RWPE1 (cell line): Measurements from ENCODE around the gene KLHL20.
"Not testable (repeated sequence)": the region's sequence is repeated elsewhere in the genome, so short reads cannot be mapped to it uniquely, and the experiment has no call there.

Experiments
- CTCF ChIA-PET: fragments of 350-600 bp; sonication (Branson Sonifier 250); formaldehyde crosslinking; extraction: SDS; loops from one replicate; lab custom pipeline; 2021; lab: Yijun Ruan, JAX
- POLR2A ChIA-PET: fragments of 400-600 bp; formaldehyde crosslinking; extraction: SDS; loops from one replicate; lab custom pipeline; 2020; ENCODE audit warnings: antibody characterized with exemption; ENCODE audit not compliant: low non-redundant PET; lab: Yijun Ruan, JAX
- DNase-seq: peaks from one replicate; pipeline ENCODE4 v3.0.0; 2012; ENCODE audit warnings: low spot score
- H3K27ac ChIP-seq: fragments of 450-650 bp; 2 replicates; pipeline ENCODE4 v1.5.1; 2017
- CTCF ChIP-seq: fragments of 450-650 bp; conservative IDR thresholded peaks from 2 replicates; pipeline ENCODE4 v1.5.1; 2017; ENCODE audit warnings: low read depth, mild to moderate bottlenecking

The KLHL20 gene

DNA sequence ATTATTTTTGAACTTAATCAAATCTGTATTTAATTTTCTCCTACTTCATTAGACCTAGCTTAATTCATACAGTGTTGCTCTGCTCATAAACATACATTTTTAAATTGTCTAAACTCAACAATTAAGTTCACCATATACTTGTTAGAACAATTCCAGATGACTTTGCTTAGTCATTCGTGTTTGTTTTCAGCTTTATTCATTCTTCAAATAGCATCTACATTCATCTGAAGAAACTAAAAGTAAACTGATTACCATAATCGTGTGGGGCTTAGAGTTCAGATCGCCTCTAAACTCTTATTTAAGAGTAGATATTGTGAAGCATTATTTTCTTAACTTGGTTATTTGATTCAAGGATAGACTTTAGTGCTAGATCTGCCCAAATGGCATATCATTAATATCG is 34.4 kb downstream of the KLHL20 start:
- ChIA-PET POLR2A (no interaction called here), CTCF (interaction anchor here (0.6 to 1.0 kb wide), 2 partner anchors 15 to 150 kb away, joined by 3 to 6 read pairs; no protein-coding TSS in a partner anchor)
- H3K27ac ChIP-seq: no peak overlapping the region
- no peak for TF ChIP-seq CTCF
- no peak for DNase-seq

GRCh38 chr1:173753830-173754229 is 39.0 kb downstream of the KLHL20 start:
- no peak for TF ChIP-seq CTCF
- no peak for DNase-seq
- no peak overlapping the region for H3K27ac ChIP-seq
- ChIA-PET POLR2A (no interaction called here), CTCF (no interaction called here)

GRCh38 chr1:173757666-173758065 is 42.9 kb downstream of the KLHL20 start:
- no peak for TF ChIP-seq CTCF
- POLR2A ChIA-PET: no interaction called here
- no peak for DNase-seq

DNA sequence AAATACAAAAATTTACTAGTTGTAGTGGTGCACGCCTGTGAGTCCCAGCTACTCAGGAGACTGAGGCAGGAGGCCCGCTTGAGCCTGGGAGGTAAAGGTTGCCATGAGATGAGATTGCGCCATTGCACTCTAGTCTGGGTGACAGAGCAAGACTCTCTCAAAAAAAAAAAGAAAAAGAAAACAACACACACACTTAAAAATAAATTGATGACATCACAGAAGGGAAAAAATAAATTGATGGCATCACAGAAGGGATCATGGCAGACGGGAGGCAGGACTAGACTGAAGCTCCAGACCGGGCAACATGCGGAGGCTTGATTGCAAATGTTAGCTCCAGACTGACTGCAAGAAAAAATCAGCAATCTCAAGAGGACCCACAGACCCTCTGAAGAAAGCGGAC is 43.3 kb downstream of the KLHL20 start:
- POLR2A ChIA-PET: no interaction called here
- no peak for DNase-seq
- H3K27ac ChIP-seq: no peak overlapping the region; the same call in 1 of the 2 replicates
- TF ChIP-seq CTCF: no peak
- CTCF ChIA-PET: interaction anchor here (0.6 kb wide), 1 partner anchor 991 kb away, joined by 3 read pairs; no protein-coding TSS in a partner anchor

More at GRCh38 chr1:173757666-173758065, 42.9 kb downstream of the KLHL20 start:
- CTCF ChIA-PET: interaction anchor here (0.7 kb wide), 1 partner anchor 1079 kb away, joined by 7 read pairs; no protein-coding TSS in a partner anchor
- H3K27ac ChIP-seq: no peak overlapping the region

- peak; percentile 18 for DNase-seq
- H3K27ac ChIP-seq: peak overlapping the region; percentile 45
- ChIA-PET POLR2A (no interaction called here), CTCF (no interaction called here)
- no peak for TF ChIP-seq CTCF
These were observed 44.2 kb downstream of the KLHL20 start for GRCh38 chr1:173758980-173759379.

GRCh38 chr1:173764331-173764730 is 49.5 kb downstream of the KLHL20 start:
- POLR2A ChIA-PET, H3K27ac ChIP-seq, DNase-seq: not testable (repeated sequence)
- CTCF ChIA-PET: interaction anchor here (0.9 kb wide), 1 partner anchor 8 kb away, joined by 3 read pairs; no protein-coding TSS in a partner anchor

GRCh38 chr1:173768206-173768605 is 53.4 kb downstream of the KLHL20 start:
- H3K27ac ChIP-seq: no peak overlapping the region
- ChIA-PET POLR2A (no interaction called here), CTCF (no interaction called here)
- no peak for DNase-seq
- no peak for TF ChIP-seq CTCF
